ENCODE measurements around the gene DGLUCY.

Gene DGLUCY

GRCh38 chr14:91126761-91127160 lies 12.9 kb downstream of the DGLUCY start (continued):
- TF ChIP-seq POU6F1 (CRISPR knock-in tag; IDR thresholded peaks at IDR 0.05; ENCODE audit: borderline replicate concordance, low read depth): no peak
- TF ChIP-seq ZC3H10 (CRISPR knock-in tag; IDR thresholded peaks at IDR 0.05): no peak

- TF ChIP-seq CSRNP3 (CRISPR knock-in tag; IDR thresholded peaks at IDR 0.05) (no peak), CREB5 (CRISPR knock-in tag; IDR thresholded peaks at IDR 0.05; ENCODE audit: low read depth) (no peak), GLIS3 (CRISPR knock-in tag; IDR thresholded peaks at IDR 0.05) (no peak), ZNF8 (CRISPR knock-in tag; IDR thresholded peaks at IDR 0.05) (no peak), ZC3H10 (CRISPR knock-in tag; IDR thresholded peaks at IDR 0.05) (no peak), BACH2 (CRISPR knock-in tag; IDR thresholded peaks at IDR 0.05; ENCODE audit: borderline replicate concordance) (no peak), OSR1 (CRISPR knock-in tag; IDR thresholded peaks at IDR 0.05) (no peak), TOX (CRISPR knock-in tag; IDR thresholded peaks at IDR 0.05; ENCODE audit: borderline replicate concordance) (no peak), TCF4 (CRISPR knock-in tag; IDR thresholded peaks at IDR 0.05; ENCODE audit: borderline replicate concordance) (no peak)
- no peak for ATAC-seq
Observed at GRCh38 chr14:91127401-91127801, 13.5 kb downstream of the DGLUCY start.

GRCh38 chr14:91127924-91128323 lies 14.1 kb downstream of the DGLUCY start:
- no peak for ATAC-seq
- TF ChIP-seq PATZ1 (CRISPR knock-in tag; IDR thresholded peaks at IDR 0.05; ENCODE audit: borderline replicate concordance) (no peak), SNAI2 (CRISPR knock-in tag; IDR thresholded peaks at IDR 0.05) (no peak), POU6F1 (CRISPR knock-in tag; IDR thresholded peaks at IDR 0.05; ENCODE audit: borderline replicate concordance, low read depth) (no peak), ZNF70 (CRISPR knock-in tag; IDR thresholded peaks at IDR 0.05) (no peak), TOX (CRISPR knock-in tag; IDR thresholded peaks at IDR 0.05; ENCODE audit: borderline replicate concordance) (no peak), GLIS3 (CRISPR knock-in tag; IDR thresholded peaks at IDR 0.05) (no peak), ARNTL (CRISPR knock-in tag; IDR thresholded peaks at IDR 0.05; ENCODE audit: borderline replicate concordance, low read depth) (no peak), OSR1 (CRISPR knock-in tag; IDR thresholded peaks at IDR 0.05) (no peak), CSDC2 (CRISPR knock-in tag; IDR thresholded peaks at IDR 0.05) (no peak)

GRCh38 chr14:91128699-91129098 lies 14.8 kb downstream of the DGLUCY start:
- no peak for ATAC-seq

More at GRCh38 chr14:91128699-91129098, 14.8 kb downstream of the DGLUCY start:
- TF ChIP-seq PPARA (CRISPR knock-in tag; IDR thresholded peaks at IDR 0.05; ENCODE audit: borderline replicate concordance): no peak
- no peak for TF ChIP-seq CREB5 (CRISPR knock-in tag; IDR thresholded peaks at IDR 0.05; ENCODE audit: low read depth)
- no peak for TF ChIP-seq CSRNP3 (CRISPR knock-in tag; IDR thresholded peaks at IDR 0.05)
- no peak for TF ChIP-seq ZNF70 (CRISPR knock-in tag; IDR thresholded peaks at IDR 0.05)
- TF ChIP-seq ZC3H10 (CRISPR knock-in tag; IDR thresholded peaks at IDR 0.05): no peak

Measured in SK-N-SH treated with all-trans-retinoic acid at 6 μM for 48 hours (cell line).